HG03469 (cell line): ENCODE measurements around the gene HYAL3.

Source experiments
- ATAC-seq: cut with Tn5 transposase; IDR thresholded peaks from one replicate; pipeline ENCODE4 v1.9.1; 2021; ENCODE audit warnings: mild to moderate bottlenecking, moderate library complexity, moderate number of reproducible peaks; ENCODE audit not compliant: unreplicated experiment

HYAL3 gene

DNA sequence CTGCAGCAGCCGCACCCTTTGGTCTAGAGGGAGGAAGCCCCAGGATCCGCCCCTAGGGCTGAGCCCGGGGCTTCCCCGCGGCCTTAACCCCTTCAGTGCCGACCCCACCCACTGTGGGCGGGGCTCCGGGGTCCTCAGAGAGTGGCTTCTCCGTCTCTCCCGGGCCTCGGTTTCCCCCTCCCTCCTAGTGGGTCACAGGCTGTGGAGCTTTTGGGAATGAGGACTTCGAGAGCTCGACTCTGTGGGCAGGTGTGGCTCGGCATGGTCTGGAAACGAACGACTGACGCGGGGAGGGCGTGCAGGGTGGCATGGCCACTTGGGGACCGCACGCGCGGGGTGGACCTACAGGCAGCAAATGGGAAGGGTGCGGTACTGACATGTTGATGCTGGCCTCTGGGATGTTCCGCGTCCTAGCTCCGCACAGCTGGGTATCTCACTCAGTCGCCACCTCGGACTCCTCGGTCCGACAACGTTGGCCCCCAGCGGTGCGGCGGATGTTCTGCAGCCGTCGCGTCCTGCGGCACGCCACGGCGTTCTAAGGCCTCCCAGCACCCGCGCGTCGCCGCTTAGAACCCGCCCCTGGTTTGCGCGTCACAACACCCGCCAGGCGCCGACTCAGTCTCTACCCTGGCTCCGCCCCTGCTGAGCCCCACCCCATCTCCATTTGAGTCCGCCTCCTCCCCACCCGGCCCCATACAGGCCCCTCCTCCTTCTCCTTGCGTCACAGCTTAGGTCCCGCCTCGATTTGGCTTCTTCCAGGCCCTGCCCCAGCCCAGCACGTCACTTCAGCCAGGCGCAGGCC, at the start of gene HYAL3, which contains the start of gene NAA80:
Gene HYAL3 (minus strand): TSS at position 570 of the 802 bp plus-strand sequence. CDS start 3,803 bp downstream, outside the sequence.
Gene NAA80 (minus strand): TSS at position 570 of the 802 bp plus-strand sequence. CDS start 1,942 bp downstream, outside the sequence.
- peak; percentile 55 for ATAC-seq

- no peak for ATAC-seq
Measured at GRCh38 chr3:50347187-50347813, 48.1 kb upstream of the HYAL3 start.

DNA sequence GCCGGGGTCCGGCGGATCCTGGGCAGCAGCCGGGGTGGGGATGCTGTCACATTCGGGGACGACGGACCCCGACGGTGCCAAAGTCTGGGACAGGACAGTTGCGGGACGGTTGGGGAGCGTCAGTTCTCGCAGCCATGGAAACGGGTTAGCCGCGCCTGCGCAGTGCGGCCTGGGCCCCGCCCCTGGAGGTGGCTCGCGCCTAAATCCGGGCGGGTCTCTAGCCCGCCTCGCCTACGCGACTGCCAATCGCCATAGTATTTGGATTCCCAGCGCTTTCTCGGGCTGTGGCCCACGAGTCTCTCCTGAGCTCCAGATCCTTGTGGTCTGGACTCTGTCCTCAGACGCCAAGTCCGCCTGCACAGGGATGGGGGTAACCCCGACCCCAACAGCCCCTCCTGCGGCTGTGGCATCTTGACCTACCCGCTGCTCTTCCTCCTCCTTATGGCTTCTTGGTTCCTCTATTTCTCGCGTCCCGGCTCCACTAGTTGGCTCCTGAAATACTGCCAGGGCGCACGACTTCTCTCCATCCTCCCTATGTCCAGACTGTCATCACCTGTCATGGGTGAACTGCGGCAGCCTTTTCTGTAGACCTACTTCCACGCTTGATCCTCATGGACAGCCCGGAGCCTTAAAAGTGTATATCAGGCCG, 46.5 kb upstream of the HYAL3 start, which contains the start of gene ZMYND10:
Gene ZMYND10 (minus strand): TSS at position 147 of the 649 bp plus-strand sequence. CDS start 153 bp downstream, outside the sequence.
- ATAC-seq = no peak

GRCh38 chr3:50345008-50345407, 45.8 kb upstream of the HYAL3 start:
- no peak for ATAC-seq

DNA sequence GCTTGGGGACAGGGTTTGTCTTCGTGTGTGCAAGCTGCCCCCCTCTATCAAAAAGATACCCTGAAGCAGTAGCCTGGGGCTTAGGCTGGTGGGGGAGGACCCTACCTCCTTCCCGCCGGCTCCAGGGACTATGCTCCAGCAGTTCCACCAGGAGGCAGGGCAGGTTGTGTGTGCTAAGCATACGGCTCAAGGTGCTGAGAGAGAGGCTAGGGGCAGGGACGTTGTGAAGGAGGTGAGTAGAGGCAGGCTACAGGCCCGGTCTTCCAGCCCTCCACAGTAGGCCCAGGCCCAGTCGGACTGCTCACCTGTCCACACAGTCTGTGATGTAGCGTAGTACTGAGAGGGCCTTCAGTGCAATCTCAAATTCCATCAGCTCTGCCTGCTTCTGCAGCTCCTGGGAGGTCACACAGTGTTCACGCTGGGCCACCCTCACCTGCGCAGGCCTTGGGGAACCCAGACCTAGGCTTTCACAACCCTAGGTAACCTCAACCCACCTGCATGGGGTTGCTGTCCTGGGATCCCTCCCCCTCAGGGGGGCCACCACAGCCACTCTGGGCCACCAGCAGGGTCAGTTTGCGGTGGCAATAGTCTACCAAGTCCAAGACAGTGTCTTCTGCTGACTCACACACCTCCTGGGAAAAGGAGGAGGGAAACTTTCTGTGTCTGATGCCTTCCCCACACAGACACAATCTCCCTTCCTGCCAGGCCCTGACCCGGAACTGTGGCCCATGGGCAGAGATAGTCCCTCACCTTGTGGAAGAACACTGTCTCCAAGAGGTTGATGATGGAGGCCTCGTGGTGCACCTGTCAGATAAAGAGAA, 43.8 kb upstream of the HYAL3 start:
- ATAC-seq = no peak

DNA sequence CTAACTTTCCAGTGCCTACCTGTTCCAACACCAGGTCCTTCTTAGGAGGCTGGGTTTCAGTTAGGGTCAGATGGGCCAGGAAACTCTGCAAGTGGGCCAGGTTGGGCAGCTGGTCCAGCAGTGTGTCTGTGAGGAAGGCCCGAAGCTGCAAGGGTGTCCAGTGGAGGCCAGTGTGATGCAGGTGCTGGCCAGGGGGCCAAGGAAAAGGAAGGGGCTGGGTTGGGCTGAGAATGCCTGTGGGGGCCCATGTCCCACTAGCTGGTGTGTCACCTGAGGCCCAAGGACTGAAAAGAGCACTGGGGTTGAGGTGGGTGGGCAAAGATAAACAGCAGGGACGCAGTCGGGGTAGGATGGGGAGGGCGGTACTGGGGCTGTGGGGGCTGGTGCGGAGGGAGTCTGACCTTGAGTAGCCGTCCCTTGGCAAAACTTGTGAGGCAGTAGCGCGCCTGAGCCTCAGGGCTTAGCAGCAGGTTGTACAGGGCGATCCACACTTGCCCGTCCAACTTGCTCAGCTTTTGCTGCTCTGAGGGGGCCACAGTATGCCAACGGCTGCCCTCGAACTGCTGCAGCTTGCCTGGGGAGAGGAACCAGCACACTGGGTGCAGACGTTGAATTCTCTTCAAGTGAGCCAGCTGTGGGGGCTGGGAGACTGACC, 42.9 kb upstream of the HYAL3 start:
- no peak for ATAC-seq

GRCh38 chr3:50341537-50341936, 42.3 kb upstream of the HYAL3 start:
- no peak for ATAC-seq

DNA sequence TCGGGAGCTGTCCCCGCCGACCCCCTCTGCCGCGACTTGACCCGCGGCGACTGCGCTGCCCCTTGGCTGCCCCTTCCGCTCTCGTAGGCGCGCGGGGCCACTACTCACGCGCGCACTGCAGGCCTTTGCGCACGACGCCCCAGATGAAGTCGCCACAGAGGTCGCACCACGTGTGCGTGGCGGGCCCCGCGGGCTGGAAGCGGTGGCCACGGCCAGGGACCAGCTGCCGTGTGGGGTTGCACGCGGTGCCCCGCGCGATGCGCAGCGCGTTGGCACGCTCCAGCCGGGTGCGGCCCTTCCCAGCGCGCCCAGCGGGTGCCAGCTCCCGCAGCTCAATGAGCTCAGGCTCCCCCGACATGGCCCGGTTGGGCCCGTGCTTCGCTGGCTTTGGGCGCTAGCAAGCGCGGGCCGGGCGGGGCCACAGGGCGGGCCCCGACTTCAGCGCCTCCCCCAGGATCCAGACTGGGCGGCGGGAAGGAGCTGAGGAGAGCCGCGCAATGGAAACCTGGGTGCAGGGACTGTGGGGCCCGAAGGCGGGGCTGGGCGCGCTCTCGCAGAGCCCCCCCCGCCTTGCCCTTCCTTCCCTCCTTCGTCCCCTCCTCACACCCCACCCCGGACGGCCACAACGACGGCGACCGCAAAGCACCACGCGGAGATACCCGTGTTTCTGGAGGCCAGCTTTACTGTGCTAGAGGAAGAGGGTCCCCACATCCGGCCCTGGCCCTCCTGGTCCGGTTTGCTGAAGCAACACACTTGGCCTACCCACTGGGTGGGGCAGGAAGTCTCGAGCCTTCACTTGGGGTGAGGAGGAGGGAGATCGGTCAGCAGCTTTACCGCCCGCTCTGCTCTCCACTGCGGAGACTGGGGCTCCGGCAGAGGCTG, 41.5 kb upstream of the HYAL3 start, which contains the start of gene RASSF1:
Gene RASSF1 (minus strand): TSS at position 389 of the 882 bp plus-strand sequence. CDS start 31 bp downstream, at position 358.
- ATAC-seq = no peak

DNA sequence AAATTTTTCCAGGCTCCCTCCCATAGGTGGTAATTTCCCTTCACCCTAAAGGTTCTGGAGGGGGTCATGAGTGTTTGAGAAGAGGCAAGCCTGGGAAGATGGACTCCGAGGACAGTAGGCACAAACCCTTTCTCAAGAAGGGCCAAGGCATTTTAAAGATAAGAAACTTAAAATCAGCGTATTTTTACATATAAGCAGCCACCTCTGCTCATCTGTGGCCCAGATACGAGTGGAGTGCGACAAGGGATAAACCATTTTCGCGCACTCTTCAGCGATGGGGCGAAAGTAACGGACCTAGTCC, 40.9 kb upstream of the HYAL3 start:
- no peak for ATAC-seq

DNA sequence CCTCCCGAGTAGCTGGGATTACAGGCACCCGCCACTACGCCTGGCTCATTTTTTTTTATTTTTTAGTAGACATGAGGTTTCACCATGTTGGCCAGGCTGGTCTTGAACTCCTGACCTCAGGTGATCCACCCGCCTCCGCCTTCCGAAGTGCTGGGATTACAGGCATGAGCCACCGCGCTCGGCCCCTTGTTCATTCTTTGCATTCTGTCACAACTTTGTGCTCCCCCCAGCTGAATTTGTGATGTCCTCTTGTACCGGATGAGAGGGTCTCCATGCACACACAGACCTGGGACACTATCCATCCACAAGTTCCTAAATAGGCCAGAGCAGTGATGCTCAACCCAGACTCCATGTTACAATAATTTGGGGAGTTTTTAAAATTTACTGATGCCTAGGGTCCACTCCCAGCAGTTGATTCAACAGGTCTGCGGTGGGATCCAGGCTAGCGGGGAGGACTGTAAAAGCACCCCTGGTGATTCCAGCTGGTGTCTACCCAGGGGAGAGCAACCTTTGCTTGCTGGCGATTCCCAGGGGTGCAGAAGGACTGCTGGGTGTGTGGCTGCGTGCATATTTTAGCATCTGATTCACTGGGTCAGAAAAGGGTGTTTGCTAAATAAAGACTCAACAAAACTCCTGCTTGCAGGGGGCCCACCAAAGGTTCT, 40.4 kb upstream of the HYAL3 start:
- no peak for ATAC-seq

- no peak for ATAC-seq
Measured at GRCh38 chr3:50338965-50339364, 39.8 kb upstream of the HYAL3 start.

DNA sequence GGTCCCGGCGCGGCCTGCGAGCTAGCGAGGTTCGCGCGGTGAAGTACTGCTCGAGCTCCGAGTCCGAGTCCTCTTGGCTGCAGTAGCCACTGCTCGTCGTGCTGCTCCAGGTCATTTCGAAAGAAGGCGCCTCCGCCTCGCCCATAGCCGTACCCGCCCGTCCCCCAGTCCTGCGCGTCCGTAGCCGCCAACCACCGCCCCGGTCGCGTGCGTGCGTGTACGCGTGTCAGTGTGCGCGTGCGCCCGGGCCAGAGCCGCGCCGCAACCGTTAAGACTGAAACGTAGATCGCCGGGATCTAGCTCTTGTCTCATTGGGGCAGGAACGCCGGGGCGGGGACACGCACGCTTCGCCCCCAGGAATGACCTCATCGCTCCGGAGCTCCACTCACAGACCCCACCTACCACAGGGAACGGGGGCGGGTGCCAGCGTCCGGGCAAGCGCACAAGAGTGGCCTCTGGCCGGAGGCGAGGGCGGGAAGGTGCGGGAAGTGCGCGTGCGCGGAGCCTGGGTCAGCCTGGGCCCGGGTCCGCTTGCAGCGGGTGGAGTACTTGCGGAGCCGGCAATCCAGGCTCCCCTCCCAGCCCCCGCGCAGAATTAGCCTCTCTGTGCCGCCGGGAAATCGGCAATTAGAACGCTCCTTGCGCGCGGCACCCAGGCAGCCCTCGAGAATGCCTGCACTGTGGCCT, 38.1 kb upstream of the HYAL3 start:
- peak; percentile 43 for ATAC-seq

DNA sequence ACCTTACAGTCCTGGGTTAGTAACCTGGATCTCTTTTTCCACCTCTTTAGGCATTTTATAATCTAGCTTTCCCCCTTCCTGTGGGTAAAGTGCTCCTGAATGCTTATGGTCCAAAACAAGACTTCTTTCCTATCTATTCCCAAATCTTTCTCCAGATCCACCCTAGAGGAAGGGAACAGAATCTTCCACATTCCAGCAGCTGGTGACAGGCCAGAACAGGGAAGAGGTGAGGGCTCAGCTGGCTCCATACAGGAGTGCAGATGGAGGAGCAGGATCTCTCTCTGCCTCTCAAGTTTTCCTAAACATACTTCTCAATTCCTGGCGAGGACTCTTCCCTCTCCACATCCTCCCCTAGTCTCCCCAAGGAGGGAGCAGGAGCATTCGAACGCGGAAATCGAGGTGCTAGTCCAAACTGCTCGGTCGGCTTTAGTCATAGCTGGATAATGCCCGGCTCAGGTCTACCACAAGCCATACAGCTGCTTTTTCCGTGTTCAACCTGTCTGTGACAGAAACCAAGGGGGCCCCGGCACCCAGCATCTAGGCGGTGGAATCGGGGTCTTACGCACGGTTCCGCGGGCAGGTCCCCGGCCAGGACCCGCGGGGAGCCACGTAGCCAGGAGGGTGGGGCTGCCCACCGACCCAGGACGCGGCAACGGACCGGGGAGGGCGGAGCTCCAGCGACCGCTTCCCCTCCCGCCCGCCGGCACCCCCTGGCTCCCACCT, 37.4 kb upstream of the HYAL3 start:
- peak; percentile 1 for ATAC-seq

DNA sequence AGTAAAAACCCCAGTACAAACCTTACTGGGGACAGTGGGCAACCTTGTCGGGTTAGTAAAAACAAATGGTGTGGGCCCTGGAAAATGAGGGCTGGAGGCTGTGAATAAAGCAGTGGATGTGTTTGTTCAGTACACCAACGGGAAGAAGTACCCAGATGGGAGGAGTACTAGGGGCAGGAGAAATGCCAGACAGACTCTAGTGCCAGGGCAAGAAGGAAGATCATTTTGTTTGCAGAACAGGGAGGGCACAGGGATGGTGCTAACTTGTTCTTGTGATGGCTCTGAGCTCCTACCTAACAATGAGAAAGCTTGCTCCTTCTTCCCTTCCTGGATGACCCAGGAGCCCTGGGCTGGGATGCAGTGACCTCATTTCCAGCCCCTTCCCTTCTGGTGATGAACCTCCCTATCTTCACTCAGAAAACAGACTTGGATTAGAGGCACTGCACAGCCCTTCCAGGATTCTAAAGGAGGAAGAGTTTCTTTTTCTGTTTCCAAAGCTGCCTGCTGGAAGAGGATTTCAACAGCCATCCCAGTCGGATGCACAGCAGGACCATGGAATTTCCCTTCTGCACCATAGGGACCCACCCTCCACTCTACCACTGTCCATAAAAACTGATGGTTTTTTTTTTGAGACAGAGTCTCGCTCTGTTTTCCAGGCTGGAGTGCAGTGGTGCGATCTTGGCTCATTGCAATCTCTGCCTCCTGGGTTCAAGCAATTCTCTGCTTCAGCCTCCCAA, 35.3 kb upstream of the HYAL3 start:
- no peak for ATAC-seq

DNA sequence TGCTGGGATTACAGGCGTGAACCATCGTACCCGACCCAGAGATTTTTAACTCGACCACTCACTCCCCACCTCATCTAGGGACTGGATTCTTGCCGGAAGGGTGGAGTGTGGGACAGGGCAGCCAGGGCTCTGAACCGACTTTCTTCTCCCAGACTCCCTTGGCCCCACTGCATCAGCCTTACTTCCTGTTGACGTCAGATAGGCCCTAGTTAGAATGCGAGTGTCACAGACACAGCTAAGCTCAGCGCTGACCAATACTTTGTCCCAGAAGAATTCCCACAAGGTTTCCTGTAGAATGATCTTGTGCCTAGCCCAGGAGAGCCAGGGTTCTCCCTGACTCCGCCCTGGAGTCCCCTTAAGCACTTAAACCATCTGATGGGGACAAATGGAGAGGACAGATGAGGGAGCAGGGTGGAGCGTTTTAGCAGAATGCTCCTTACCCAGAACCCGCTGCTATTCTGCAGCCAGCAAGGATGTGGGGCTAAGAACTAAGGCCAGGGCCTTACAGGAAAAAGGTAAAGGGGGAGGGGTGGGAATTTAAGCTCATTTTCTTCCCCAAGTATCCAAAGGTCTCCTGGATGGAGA, 34.6 kb upstream of the HYAL3 start:
- no peak for ATAC-seq

DNA sequence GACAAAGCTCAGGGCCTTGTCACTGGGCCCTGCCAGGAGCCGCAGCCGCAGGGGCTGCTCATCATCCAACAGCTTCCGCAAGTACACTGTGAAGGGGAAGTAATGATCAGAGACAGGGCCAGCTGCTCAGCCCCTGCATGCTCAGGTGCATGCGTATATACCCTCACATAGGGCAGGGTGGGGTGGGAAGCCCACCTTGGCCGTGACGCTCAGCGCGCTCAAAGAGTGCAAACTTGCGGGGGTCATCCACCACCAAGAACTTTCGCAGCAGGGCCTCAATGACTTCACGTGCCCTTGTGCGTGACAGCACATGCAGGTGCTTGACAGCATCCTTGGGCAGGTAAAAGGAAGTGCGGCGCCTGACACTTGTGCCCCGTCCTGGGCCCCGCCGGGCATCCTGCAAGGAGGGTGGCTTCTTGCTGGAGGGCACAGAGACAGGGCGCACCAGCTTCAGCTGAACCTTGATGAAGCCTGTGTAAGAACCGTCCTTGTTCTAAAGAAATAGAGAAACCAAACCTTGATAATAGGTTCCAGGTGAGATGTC, 32.2 kb upstream of the HYAL3 start:
- no peak for ATAC-seq
